Gastroesophageal sphincter (tissue), 3 donors: ENCODE measurements around the gene GMDS.

Experiments used
- EP300 ChIP-seq: sonication (generic); formaldehyde crosslinking; IDR thresholded peaks from one replicate; pipeline ENCODE4 v1.6.1; 2017; ENCODE audit warnings: antibody characterized with exemption, mild to moderate bottlenecking
- POLR2A ChIP-seq, 2 donors: fragments of 450-650 bp; IDR thresholded peaks; one replicate each; pipeline ENCODE4 v1.6.1; 2017; ENCODE audit warnings: antibody characterized with exemption in 2 of 2, mild to moderate bottlenecking in 2 of 2, moderate library complexity in 1 of 2
- POLR2AphosphoS5 ChIP-seq: sonication (generic); formaldehyde crosslinking; IDR thresholded peaks from one replicate; pipeline ENCODE4 v1.6.1; 2017; ENCODE audit warnings: antibody characterized with exemption
- TF ChIP-seq, protein P1 (sequence below), 4 experiments: fragments of 200-600 bp in 2 of 4; fragments of 450-650 bp in 2 of 4; sonication (generic) in 1 of 4; IDR thresholded peaks; one replicate each; pipeline ENCODE4 v1.5.1; 2017 to 2019; ENCODE audit warnings: antibody characterized with exemption in 4 of 4, mild to moderate bottlenecking in 2 of 4, moderate library complexity in 2 of 4

DNA sequence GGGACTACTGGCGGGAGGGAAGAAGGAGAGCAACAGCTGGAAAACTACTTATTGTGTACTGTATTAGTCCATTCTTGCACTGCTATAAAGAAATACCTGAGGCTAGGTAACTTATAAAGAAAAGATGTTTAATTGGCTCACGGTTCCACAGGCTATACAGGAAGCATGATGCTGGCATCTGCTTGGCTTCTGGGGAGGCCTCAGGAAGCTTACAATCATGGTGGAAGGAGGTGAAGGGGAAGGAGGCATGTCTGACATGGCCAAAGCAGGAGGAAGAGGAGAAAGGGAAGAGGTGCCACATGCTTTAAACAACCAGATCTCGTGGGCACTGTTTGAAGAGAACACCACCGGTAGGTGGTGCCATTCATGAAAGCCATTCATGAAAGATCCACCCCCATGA, 67.3 kb downstream of the GMDS start:
- TF ChIP-seq, protein P1, sequence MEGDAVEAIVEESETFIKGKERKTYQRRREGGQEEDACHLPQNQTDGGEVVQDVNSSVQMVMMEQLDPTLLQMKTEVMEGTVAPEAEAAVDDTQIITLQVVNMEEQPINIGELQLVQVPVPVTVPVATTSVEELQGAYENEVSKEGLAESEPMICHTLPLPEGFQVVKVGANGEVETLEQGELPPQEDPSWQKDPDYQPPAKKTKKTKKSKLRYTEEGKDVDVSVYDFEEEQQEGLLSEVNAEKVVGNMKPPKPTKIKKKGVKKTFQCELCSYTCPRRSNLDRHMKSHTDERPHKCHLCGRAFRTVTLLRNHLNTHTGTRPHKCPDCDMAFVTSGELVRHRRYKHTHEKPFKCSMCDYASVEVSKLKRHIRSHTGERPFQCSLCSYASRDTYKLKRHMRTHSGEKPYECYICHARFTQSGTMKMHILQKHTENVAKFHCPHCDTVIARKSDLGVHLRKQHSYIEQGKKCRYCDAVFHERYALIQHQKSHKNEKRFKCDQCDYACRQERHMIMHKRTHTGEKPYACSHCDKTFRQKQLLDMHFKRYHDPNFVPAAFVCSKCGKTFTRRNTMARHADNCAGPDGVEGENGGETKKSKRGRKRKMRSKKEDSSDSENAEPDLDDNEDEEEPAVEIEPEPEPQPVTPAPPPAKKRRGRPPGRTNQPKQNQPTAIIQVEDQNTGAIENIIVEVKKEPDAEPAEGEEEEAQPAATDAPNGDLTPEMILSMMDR (IDR thresholded peaks at IDR 0.05), result no peak
- TF ChIP-seq POLR2A (IDR thresholded peaks at IDR 0.05) (no peak), EP300 (no peak), POLR2AphosphoS5 (no peak)
